ENCODE measurements around the gene PTPRE.

Gene PTPRE

GRCh38 chr10:128044961-128045832 is 138.3 kb downstream of the PTPRE start:
- no peaks in the 10 kb centered on the region for H3K27me3 ChIP-seq
- H3K4me3 ChIP-seq: no peak overlapping the region
- no peaks in the 10 kb centered on the region for H3K9me3 ChIP-seq
- TF ChIP-seq CTCF (IDR thresholded peaks at IDR 0.05): no peak
- intact Hi-C loops (cut with DNase I; ENCODE audit: low total_unique reads): no loop called here
- no peak overlapping the region for H3K27ac ChIP-seq
- H3K4me1 ChIP-seq: peaks cover 0 to 7% (median 3%) of the 10 kb centered on the region in 4 donors
- no peak for DNase-seq
- no peaks in the 10 kb centered on the region for H3K36me3 ChIP-seq

- no peak for TF ChIP-seq CTCF (IDR thresholded peaks at IDR 0.05)
- Histone ChIP-seq H3K27me3 (no peaks in the 10 kb centered on the region), H3K36me3 (no peaks in the 10 kb centered on the region), H3K9me3 (no peaks in the 10 kb centered on the region), H3K27ac (no peak overlapping the region), H3K4me1 (peaks cover 0 to 7% (median 3%) of the 10 kb centered on the region in 4 donors), H3K4me3 (no peak overlapping the region)
- no peak for DNase-seq
- intact Hi-C loops (cut with DNase I; ENCODE audit: low total_unique reads): no loop called here
Observed at GRCh38 chr10:128045833-128046120, 138.9 kb downstream of the PTPRE start.

GRCh38 chr10:128046156-128046952 is 139.5 kb downstream of the PTPRE start:
- H3K27ac ChIP-seq: peak overlapping the region; percentile 20 to 54
- H3K4me1 ChIP-seq: peaks cover 0 to 7% (median 3%) of the 10 kb centered on the region in 4 donors

GRCh38 chr10:128046953-128047290 is 140.0 kb downstream of the PTPRE start:
- no peak for DNase-seq
- H3K4me3 ChIP-seq: no peak overlapping the region
- H3K9me3 ChIP-seq: no peaks in the 10 kb centered on the region
- no peaks in the 10 kb centered on the region for H3K27me3 ChIP-seq
- H3K4me1 ChIP-seq: peaks cover 0 to 7% (median 3%) of the 10 kb centered on the region in 4 donors
- intact Hi-C loops (cut with DNase I; ENCODE audit: low total_unique reads): no loop called here
- H3K36me3 ChIP-seq: peaks cover 0 to 3% (median 0%) of the 10 kb centered on the region in 3 donors
- no peak for TF ChIP-seq CTCF (IDR thresholded peaks at IDR 0.05)
- peak overlapping the region; percentile 20 to 54 for H3K27ac ChIP-seq

More at GRCh38 chr10:128046156-128046952, 139.5 kb downstream of the PTPRE start:
- Histone ChIP-seq H3K9me3 (no peaks in the 10 kb centered on the region), H3K36me3 (no peaks in the 10 kb centered on the region), H3K27me3 (no peaks in the 10 kb centered on the region), H3K4me3 (no peak overlapping the region)
- no peak for DNase-seq
- intact Hi-C loops (cut with DNase I; ENCODE audit: low total_unique reads): no loop called here
- TF ChIP-seq CTCF (IDR thresholded peaks at IDR 0.05): no peak

- Histone ChIP-seq H3K27ac (peak overlapping the region; percentile 47 to 54), H3K4me3 (peak overlapping the region; percentile 32 to 42), H3K36me3 (peaks cover 0 to 7% (median 0%) of the 10 kb centered on the region in 3 donors), H3K4me1 (peaks cover 0 to 7% (median 3%) of the 10 kb centered on the region in 4 donors), H3K27me3 (no peaks in the 10 kb centered on the region), H3K9me3 (no peaks in the 10 kb centered on the region)
- TF ChIP-seq CTCF (IDR thresholded peaks at IDR 0.05): no peak
- intact Hi-C loops (cut with DNase I; ENCODE audit: low total_unique reads): no loop called here
- peak; percentile 85 to 86 for DNase-seq
Observed at GRCh38 chr10:128047351-128047750, 140.4 kb downstream of the PTPRE start.

Measured in tibial artery (tissue), 4 donors.